ENCODE measurements around the gene FCHSD2. TPM values are rescaled to one million over a fixed set of nuclear protein-coding genes. Genes with fewer than 3 reads are reported as not detected.
A peak's percentile ranks its signal among the peaks of the same experiment; 100 is the strongest.

FCHSD2 gene
- total and polyA plus RNA-seq, 2 of the 8 experiments (the other 6 are each of a cell fraction or from before 2014, with no cell fraction given): 4.1 to 7.8 TPM

- Histone ChIP-seq H2AFZ (ENCODE audit: low read length) (no peak overlapping the region), H3K4me2 (ENCODE audit: insufficient read depth in 1 of 2, low read depth in 2 of 2, low read length in 2 of 2) (no peak overlapping the region), H3K18ac (ENCODE audit: extremely low read depth, low read length) (no peak overlapping the region), H3K9me3 (ENCODE audit: insufficient read depth in 2 of 2, low read depth in 1 of 2, low read length in 1 of 2) (no peaks in the 10 kb centered on the region), H3K27ac (ENCODE audit: low read depth, low read length) (no peak overlapping the region), H3K23me2 (ENCODE audit: low read depth, low read length) (no peaks in the 10 kb centered on the region), H4K20me1 (replicated peaks in 1 of 2; ENCODE audit: control insufficient read depth in 1 of 2, insufficient read depth in 2 of 2, low read length in 2 of 2) (no peaks in the 10 kb centered on the region), H2BK5ac (ENCODE audit: low read depth, low read length) (no peak overlapping the region), H3K79me1 (ENCODE audit: low read depth, low read length) (no peaks in the 10 kb centered on the region), H3K4ac (replicated peaks; ENCODE audit: insufficient read length, low read depth, low read length) (no peak overlapping the region), H3K4me1 (replicated peaks in 1 of 4; ENCODE audit: control insufficient read depth in 3 of 4, insufficient read depth in 4 of 4, low read length in 3 of 4) (no peaks in the 10 kb centered on the region), H4K91ac (replicated peaks; ENCODE audit: insufficient read length, low read length) (no peak overlapping the region), H3K56ac (replicated peaks; ENCODE audit: insufficient read length, low read depth, low read length) (no peak overlapping the region), H3K14ac (ENCODE audit: insufficient read length) (no peak overlapping the region), H2BK120ac (replicated peaks; ENCODE audit: low read depth, low read length) (no peak overlapping the region), H3K23ac (ENCODE audit: insufficient read length) (no peak overlapping the region), H2BK15ac (ENCODE audit: low read length) (no peak overlapping the region), H3K4me3 (ENCODE audit: extremely low read depth in 1 of 4, insufficient read depth in 2 of 4, low read depth in 3 of 4, low read length in 4 of 4) (no peak overlapping the region), H2BK12ac (ENCODE audit: low read depth, low read length) (no peak overlapping the region), H3K36me3 (ENCODE audit: control insufficient read depth in 2 of 4, insufficient read depth in 4 of 4, low read length in 3 of 4) (no peaks in the 10 kb centered on the region), H3K27me3 (replicated peaks in 1 of 4; ENCODE audit: control insufficient read depth in 3 of 4, extremely low read depth in 1 of 4, insufficient read depth in 3 of 4, low read length in 3 of 4) (no peaks in the 10 kb centered on the region), H4K8ac (ENCODE audit: extremely low read depth, insufficient read depth, low read length) (no peak overlapping the region), H3K79me2 (ENCODE audit: control insufficient read depth in 1 of 2, insufficient read depth in 2 of 2, low read length in 2 of 2) (no peaks in the 10 kb centered on the region), H3K9ac (replicated peaks in 1 of 4; ENCODE audit: extremely low read depth in 1 of 4, low read depth in 3 of 4, low read length in 3 of 4) (no peak overlapping the region), H4K5ac (ENCODE audit: insufficient read length, low read depth, low read length) (no peak overlapping the region), H2AK5ac (ENCODE audit: low read depth, low read length) (no peak overlapping the region), H2BK20ac (ENCODE audit: low read length) (no peak overlapping the region)
- FAIRE-seq (no peak), DNase-seq (ENCODE audit: low read depth in 1 of 2, low spot score in 2 of 2) (no peak)
- ChIA-PET CTCF (ENCODE audit: partially characterized antibody) (interaction anchor here (0.8 to 1.8 kb wide), 7 partner anchors 11 to 317 kb away, joined by 3 to 5 read pairs (median 4); partner anchors contain the start of gene STARD10), POLR2A (ENCODE audit: partially characterized antibody) (no interaction called here)
- TF ChIP-seq TAF1 (IDR thresholded peaks at IDR 0.05; ENCODE audit: low read depth, low read length) (no peak), CEBPB (IDR thresholded peaks at IDR 0.05; ENCODE audit: low read depth, low read length) (peak; percentile 66; the same call in 1 of the 2 replicates), ATF3 (IDR thresholded peaks at IDR 0.05; ENCODE audit: insufficient read depth, low read depth, low read length) (0 out of 2 replicates have a peak, but pooled peaks have one; percentile 16)
- 87% methylated on average over 4 of the region's 4 CpGs; no CpG with 5 or more reads in 1 of the 2 experiments for WGBS, 2 experiments (ENCODE audit: extremely low coverage in 1 of 2, insufficient coverage in 1 of 2, insufficient read length in 1 of 2, insufficient replicate concordance in 2 of 2, low coverage in 1 of 2, low lambda C conversion rate in 2 of 2, missing lambda C conversion rate in 1 of 2)
These were observed 281.5 kb downstream of the FCHSD2 start for GRCh38 chr11:72860592-72860991.
